Glutamatergic neuron (in vitro differentiated cells): Measurements from ENCODE around the gene CYTIP. TPM values are rescaled to one million over a fixed set of nuclear protein-coding genes. Genes with fewer than 3 reads are reported as not detected.

Source experiments
- DNase-seq: peaks from one replicate; pipeline ENCODE4 v3.0.0; 2022
- H3K27ac Mint-ChIP-seq: one replicate; pipeline ENCODE4 v1.8.0; 2020; ENCODE audit warnings: mild to moderate bottlenecking, mixed read lengths, inconsistent platforms; ENCODE audit not compliant: unreplicated experiment
- H3K27me3 Mint-ChIP-seq: one replicate; pipeline ENCODE4 v1.8.0; 2020; ENCODE audit warnings: mild to moderate bottlenecking, moderate library complexity, mixed read lengths, inconsistent platforms; ENCODE audit not compliant: unreplicated experiment
- H3K36me3 Mint-ChIP-seq: one replicate; pipeline ENCODE4 v1.8.0; 2020; ENCODE audit warnings: mild to moderate bottlenecking, mixed read lengths, inconsistent platforms; ENCODE audit not compliant: unreplicated experiment
- H3K4me1 Mint-ChIP-seq: one replicate; pipeline ENCODE4 v1.8.0; 2020; ENCODE audit warnings: mild to moderate bottlenecking, low read depth, mixed read lengths, inconsistent platforms; ENCODE audit not compliant: unreplicated experiment
- H3K4me3 Mint-ChIP-seq: one replicate; pipeline ENCODE4 v1.8.0; 2020; ENCODE audit warnings: mild to moderate bottlenecking, mixed read lengths, inconsistent platforms; ENCODE audit not compliant: unreplicated experiment
- H3K9me3 Mint-ChIP-seq: one replicate; pipeline ENCODE4 v1.8.0; 2020; ENCODE audit warnings: mild to moderate bottlenecking, moderate library complexity, mixed read lengths, inconsistent platforms; ENCODE audit not compliant: unreplicated experiment
- CTCF ChIP-seq: fragments of 200-600 bp; sonication (generic); IDR thresholded peaks from one replicate; pipeline ENCODE4 v1.5.0; 2021; ENCODE audit not compliant: partially characterized antibody, unreplicated experiment
- total RNA-seq: library from RNA; stranded (reverse); fragmentation: NEBNext Ultra II Directional; extraction: Animal tissue kit (Norgen Biotek cat#: 25700); gene quantifications from one replicate; pipeline ENCODE4 v1.2.1, GENCODE V29; 2021; ENCODE audit not compliant: unreplicated experiment

CYTIP gene
- total RNA-seq, 1 donor from 2014 or later = not detected

GRCh38 chr2:157487271-157487610 is 43.4 kb upstream of the CYTIP start:
- H3K27me3 Mint-ChIP-seq = no peaks in the 10 kb centered on the region
- no peaks in the 10 kb centered on the region for H3K36me3 Mint-ChIP-seq
- DNase-seq = no peak
- H3K27ac Mint-ChIP-seq = no peak overlapping the region
- H3K9me3 Mint-ChIP-seq = peaks cover 3% of the 10 kb centered on the region
- H3K4me3 Mint-ChIP-seq = no peak overlapping the region
- peaks cover 18% of the 10 kb centered on the region for H3K4me1 Mint-ChIP-seq
- TF ChIP-seq CTCF = no peak

- peak overlapping the region; percentile 10 for H3K27ac Mint-ChIP-seq
- no peaks in the 10 kb centered on the region for H3K36me3 Mint-ChIP-seq
- peaks cover 3% of the 10 kb centered on the region for H3K9me3 Mint-ChIP-seq
- peaks cover 18% of the 10 kb centered on the region for H3K4me1 Mint-ChIP-seq
- no peak for TF ChIP-seq CTCF
- H3K4me3 Mint-ChIP-seq = peak overlapping the region; percentile 9
- no peaks in the 10 kb centered on the region for H3K27me3 Mint-ChIP-seq
- no peak for DNase-seq
These were observed 42.8 kb upstream of the CYTIP start for GRCh38 chr2:157486596-157487270.

- Mint-ChIP-seq H3K9me3 (no peaks in the 10 kb centered on the region), H3K36me3 (no peaks in the 10 kb centered on the region), H3K27me3 (no peaks in the 10 kb centered on the region), H3K27ac (no peak overlapping the region), H3K4me1 (peaks cover 3% of the 10 kb centered on the region), H3K4me3 (no peak overlapping the region)
- TF ChIP-seq CTCF = no peak
- no peak for DNase-seq
These were observed 36.5 kb upstream of the CYTIP start for GRCh38 chr2:157480182-157480961.

GRCh38 chr2:157479081-157480027 is 35.5 kb upstream of the CYTIP start:
- Mint-ChIP-seq H3K27me3 (no peaks in the 10 kb centered on the region), H3K4me1 (no peaks in the 10 kb centered on the region), H3K4me3 (no peak overlapping the region), H3K27ac (no peak overlapping the region), H3K36me3 (no peaks in the 10 kb centered on the region), H3K9me3 (no peaks in the 10 kb centered on the region)
- DNase-seq = no peak
- no peak for TF ChIP-seq CTCF
